HEK293T (cell line): ENCODE results near the gene GNA14.

Experiments used
- CTCF ChIA-PET: fragments of 350-600 bp; formaldehyde crosslinking; extraction: SDS; loops from one replicate; lab custom pipeline; 2021; ENCODE audit warnings: antibody characterized with exemption, inconsistent platforms; lab: Yijun Ruan, JAX
- POLR2A ChIA-PET: fragments of 350-600 bp; formaldehyde crosslinking; extraction: SDS; loops from one replicate; lab custom pipeline; 2020; ENCODE audit warnings: antibody characterized with exemption, inconsistent platforms; lab: Yijun Ruan, JAX
- DNase-seq: peaks from one replicate; pipeline ENCODE4 v3.0.0; 2012; ENCODE audit warnings: mixed read lengths; ENCODE audit errors: extremely low spot score
- ARNT ChIP-seq: fragments of 450-650 bp; IDR thresholded peaks from 2 replicates; pipeline ENCODE4 v1.6.1; 2017; ENCODE audit warnings: mild to moderate bottlenecking
- BHLHE40 ChIP-seq: fragments of 450-650 bp; IDR thresholded peaks from 2 replicates; pipeline ENCODE4 v1.6.1; 2016; ENCODE audit warnings: mild to moderate bottlenecking, moderate library complexity, borderline replicate concordance
- CTBP1 ChIP-seq: fragments of 450-650 bp; IDR thresholded peaks from 2 replicates; pipeline ENCODE4 v1.6.1; 2016; ENCODE audit warnings: borderline replicate concordance
- ELF4 ChIP-seq: fragments of 450-650 bp; IDR thresholded peaks from 2 replicates; pipeline ENCODE4 v1.6.1; 2017; ENCODE audit warnings: antibody characterized with exemption
- FOXA1 ChIP-seq: fragments of 450-650 bp; IDR thresholded peaks from 2 replicates; pipeline ENCODE4 v1.6.1; 2016; ENCODE audit warnings: mild to moderate bottlenecking
- FOXK2 ChIP-seq: fragments of 450-650 bp; IDR thresholded peaks from 2 replicates; pipeline ENCODE4 v1.6.1; 2016; ENCODE audit warnings: mild to moderate bottlenecking
- FOXM1 ChIP-seq: fragments of 450-650 bp; IDR thresholded peaks from 2 replicates; pipeline ENCODE4 v1.6.1; 2017; ENCODE audit warnings: mild to moderate bottlenecking, borderline replicate concordance
- HDGF ChIP-seq: fragments of 450-650 bp; IDR thresholded peaks from 2 replicates; pipeline ENCODE4 v1.6.1; 2017; ENCODE audit warnings: antibody characterized with exemption, borderline replicate concordance
- L3MBTL2 ChIP-seq: fragments of 450-650 bp; conservative IDR thresholded peaks from 2 replicates; pipeline ENCODE4 v1.6.1; 2016; ENCODE audit warnings: mild to moderate bottlenecking
- LEF1 ChIP-seq: fragments of 450-650 bp; IDR thresholded peaks from 2 replicates; pipeline ENCODE4 v1.6.1; 2017; ENCODE audit warnings: mild to moderate bottlenecking, borderline replicate concordance
- NFRKB ChIP-seq: fragments of 450-650 bp; IDR thresholded peaks from 2 replicates; pipeline ENCODE4 v1.6.1; 2016; ENCODE audit warnings: mild to moderate bottlenecking, moderate library complexity
- PKNOX1 ChIP-seq: fragments of 450-650 bp; IDR thresholded peaks from 2 replicates; pipeline ENCODE4 v1.6.1; 2016
- SP1 ChIP-seq: fragments of 450-650 bp; IDR thresholded peaks from 2 replicates; pipeline ENCODE4 v1.6.1; 2017
- SUZ12 ChIP-seq: fragments of 450-650 bp; IDR thresholded peaks from 2 replicates; pipeline ENCODE4 v1.6.1; 2016; ENCODE audit warnings: mild to moderate bottlenecking
- TARDBP ChIP-seq: fragments of 450-650 bp; IDR thresholded peaks from 2 replicates; pipeline ENCODE4 v1.6.1; 2016
- ZNF384 ChIP-seq: fragments of 450-650 bp; IDR thresholded peaks from 2 replicates; pipeline ENCODE4 v1.6.1; 2016

GNA14 gene

GRCh38 chr9:77435688-77436087 is 212.4 kb downstream of the GNA14 start:
- CTCF ChIA-PET, result no interaction called here
- DNase-seq, result no peak
- TF ChIP-seq ZNF384, result no peak
- no peak for TF ChIP-seq FOXK2
- no peak for TF ChIP-seq FOXA1
- TF ChIP-seq NFRKB, result no peak
- TF ChIP-seq CTBP1, result no peak
- TF ChIP-seq PKNOX1, result no peak
- TF ChIP-seq BHLHE40, result no peak
- no peak for TF ChIP-seq ELF4
- TF ChIP-seq FOXM1, result no peak
- TF ChIP-seq TARDBP, result no peak
- no peak for TF ChIP-seq LEF1
- TF ChIP-seq L3MBTL2, result no peak
- no peak for TF ChIP-seq HDGF
- no peak for TF ChIP-seq SUZ12
- POLR2A ChIA-PET, result no interaction called here

GRCh38 chr9:77435277-77435676 is 212.8 kb downstream of the GNA14 start:
- CTCF ChIA-PET, result no interaction called here
- TF ChIP-seq CTBP1, result no peak
- TF ChIP-seq FOXA1, result no peak
- TF ChIP-seq ARNT, result no peak
- no peak for TF ChIP-seq FOXK2
- TF ChIP-seq SUZ12, result no peak
- no peak for TF ChIP-seq HDGF
- no peak for TF ChIP-seq L3MBTL2
- TF ChIP-seq FOXM1, result no peak
- TF ChIP-seq BHLHE40, result no peak
- TF ChIP-seq ELF4, result no peak
- no peak for TF ChIP-seq NFRKB
- TF ChIP-seq SP1, result no peak
- no peak for TF ChIP-seq LEF1
- no peak for TF ChIP-seq PKNOX1
- no peak for TF ChIP-seq ZNF384
- no peak for TF ChIP-seq TARDBP
- POLR2A ChIA-PET, result no interaction called here
- DNase-seq, result no peak

GRCh38 chr9:77433675-77434445 is 214.3 kb downstream of the GNA14 start:
- TF ChIP-seq BHLHE40, result no peak
- TF ChIP-seq PKNOX1, result no peak
- TF ChIP-seq L3MBTL2, result no peak
- TF ChIP-seq FOXK2, result no peak
- no peak for TF ChIP-seq NFRKB
- no peak for TF ChIP-seq FOXM1
- no peak for TF ChIP-seq ELF4
- TF ChIP-seq SUZ12, result no peak
- no peak for TF ChIP-seq LEF1
- TF ChIP-seq SP1, result no peak
- TF ChIP-seq ARNT, result no peak
- TF ChIP-seq CTBP1, result no peak
- TF ChIP-seq HDGF, result no peak
- no peak for TF ChIP-seq TARDBP
- no peak for TF ChIP-seq ZNF384
- no peak for TF ChIP-seq FOXA1
- POLR2A ChIA-PET, result no interaction called here
- peak; percentile 76 for DNase-seq
- CTCF ChIA-PET, result interaction anchor here (0.6 to 1.1 kb wide), 6 partner anchors 9 to 929 kb away, joined by 3 to 7 read pairs (median 4); no protein-coding TSS in a partner anchor

GRCh38 chr9:77432053-77432452 is 216.1 kb downstream of the GNA14 start:
- POLR2A ChIA-PET, result no interaction called here
- DNase-seq, result no peak
- CTCF ChIA-PET, result no interaction called here
- TF ChIP-seq TARDBP (no peak), ZNF384 (no peak)

- ChIA-PET CTCF (interaction anchor here (0.6 kb wide), 1 partner anchor 628 kb away, joined by 5 read pairs; no protein-coding TSS in a partner anchor), POLR2A (no interaction called here)
- TF ChIP-seq FOXM1 (no peak), SUZ12 (no peak), ZNF384 (no peak), BHLHE40 (no peak), PKNOX1 (no peak), CTBP1 (no peak), FOXK2 (no peak), SP1 (no peak), FOXA1 (no peak), ELF4 (no peak), ARNT (no peak), L3MBTL2 (no peak), HDGF (no peak), TARDBP (no peak)
Observed at GRCh38 chr9:77429928-77430327, 218.2 kb downstream of the GNA14 start.

More at GRCh38 chr9:77429928-77430327, 218.2 kb downstream of the GNA14 start:
- DNase-seq, result no peak
